ENCODE results near the gene KRTAP20-4. TPM values are rescaled to one million over a fixed set of nuclear protein-coding genes. Genes with fewer than 3 reads are reported as not detected.

Gene KRTAP20-4
- total and polyA plus RNA-seq, 4 donors, result not detected

DNA sequence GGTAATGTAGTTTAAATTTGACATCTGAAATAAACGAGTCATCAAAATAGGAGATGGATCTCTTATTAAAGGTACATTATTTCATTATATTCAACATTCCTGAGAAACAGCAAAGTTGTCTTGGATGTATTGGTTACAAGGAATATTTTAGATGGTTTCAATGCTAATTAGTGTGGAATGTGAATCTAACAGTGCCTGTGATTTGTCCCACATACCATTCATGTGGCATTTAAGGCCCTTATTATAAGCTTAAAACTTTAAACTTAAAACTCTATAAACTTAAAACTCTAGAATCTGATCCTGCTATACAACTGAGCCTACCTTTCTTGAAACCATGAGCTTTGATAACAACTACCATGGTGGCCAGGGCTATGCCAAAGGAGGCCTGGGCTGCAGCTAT, 19.6 kb upstream of the KRTAP20-4 start, which contains the start of gene KRTAP22-1:
TSS of gene KRTAP22-1 (plus strand) at position 301 of the 400 bp plus-strand sequence.
- Histone ChIP-seq H3K9me3 (ENCODE audit: control insufficient read depth in 4 of 4, insufficient read depth in 3 of 4, low read length in 3 of 4) (no peaks in the 10 kb centered on the region), H3K36me3 (ENCODE audit: control insufficient read depth in 4 of 4, insufficient read depth in 4 of 4, low read length in 4 of 4) (no peaks in the 10 kb centered on the region), H3K4me3 (no peak within 1 kb of the TSS), H3K27me3 (ENCODE audit: control insufficient read depth in 3 of 3, insufficient read depth in 3 of 3, low read length in 2 of 3) (no peaks in the 10 kb centered on the region), H3K9ac (ENCODE audit: insufficient read depth in 1 of 2, low read length in 2 of 2) (no peak within 1 kb of the TSS), H3K4me1 (ENCODE audit: control insufficient read depth in 5 of 5, insufficient read depth in 5 of 5, low read length in 5 of 5) (no peaks in the 10 kb centered on the region), H3K27ac (ENCODE audit: low read depth in 1 of 2, low read length in 1 of 2) (no peak within 1 kb of the TSS)
- WGBS, 2 donors, result 57 to 93% methylated on average over 1 of the region's 1 CpG
- TF ChIP-seq, protein P1, sequence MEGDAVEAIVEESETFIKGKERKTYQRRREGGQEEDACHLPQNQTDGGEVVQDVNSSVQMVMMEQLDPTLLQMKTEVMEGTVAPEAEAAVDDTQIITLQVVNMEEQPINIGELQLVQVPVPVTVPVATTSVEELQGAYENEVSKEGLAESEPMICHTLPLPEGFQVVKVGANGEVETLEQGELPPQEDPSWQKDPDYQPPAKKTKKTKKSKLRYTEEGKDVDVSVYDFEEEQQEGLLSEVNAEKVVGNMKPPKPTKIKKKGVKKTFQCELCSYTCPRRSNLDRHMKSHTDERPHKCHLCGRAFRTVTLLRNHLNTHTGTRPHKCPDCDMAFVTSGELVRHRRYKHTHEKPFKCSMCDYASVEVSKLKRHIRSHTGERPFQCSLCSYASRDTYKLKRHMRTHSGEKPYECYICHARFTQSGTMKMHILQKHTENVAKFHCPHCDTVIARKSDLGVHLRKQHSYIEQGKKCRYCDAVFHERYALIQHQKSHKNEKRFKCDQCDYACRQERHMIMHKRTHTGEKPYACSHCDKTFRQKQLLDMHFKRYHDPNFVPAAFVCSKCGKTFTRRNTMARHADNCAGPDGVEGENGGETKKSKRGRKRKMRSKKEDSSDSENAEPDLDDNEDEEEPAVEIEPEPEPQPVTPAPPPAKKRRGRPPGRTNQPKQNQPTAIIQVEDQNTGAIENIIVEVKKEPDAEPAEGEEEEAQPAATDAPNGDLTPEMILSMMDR (IDR thresholded peaks at IDR 0.05; ENCODE audit: control extremely low read depth, extremely low read depth), result no peak
- no peak for DNase-seq
- no peak for ATAC-seq (ENCODE audit: insufficient read depth, low FRiP score)

DNA sequence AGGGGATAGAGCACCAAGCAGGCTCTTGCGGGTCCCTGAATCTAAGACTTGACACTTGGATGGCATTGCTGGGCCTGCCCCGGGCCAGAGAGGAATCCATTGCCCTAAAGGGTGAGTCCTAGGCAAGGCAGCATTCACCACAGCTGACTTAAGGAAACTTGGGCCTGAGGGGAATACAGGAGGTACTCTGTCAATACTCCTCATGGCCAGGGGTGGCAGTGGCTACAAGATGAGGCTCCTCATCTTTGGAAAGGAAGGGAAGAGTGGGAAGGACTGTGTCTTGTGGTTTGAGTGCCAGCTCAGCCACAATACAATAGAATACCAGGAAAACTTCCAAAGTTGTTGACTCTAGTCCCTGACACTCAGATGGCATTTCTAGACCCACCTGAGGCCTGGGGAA, 14.5 kb upstream of the KRTAP20-4 start:
- H3K27me3 ChIP-seq (ENCODE audit: control insufficient read depth in 3 of 3, insufficient read depth in 3 of 3, low read length in 2 of 3), result no peaks in the 10 kb centered on the region
- no peak overlapping the region for H3K27ac ChIP-seq (ENCODE audit: low read depth in 1 of 2, low read length in 1 of 2)
- no peak for DNase-seq
- H3K9ac ChIP-seq (ENCODE audit: insufficient read depth in 1 of 2, low read length in 2 of 2), result no peak overlapping the region
- H3K36me3 ChIP-seq (ENCODE audit: control insufficient read depth in 4 of 4, insufficient read depth in 4 of 4, low read length in 4 of 4), result no peaks in the 10 kb centered on the region
- ATAC-seq (ENCODE audit: insufficient read depth, low FRiP score), result no peak
- TF ChIP-seq, protein P1 (IDR thresholded peaks at IDR 0.05; ENCODE audit: control extremely low read depth, extremely low read depth), result no peak
- no peaks in the 10 kb centered on the region for H3K4me1 ChIP-seq (ENCODE audit: control insufficient read depth in 5 of 5, insufficient read depth in 5 of 5, low read length in 5 of 5)
- H3K4me3 ChIP-seq, result no peak overlapping the region
- no peaks in the 10 kb centered on the region for H3K9me3 ChIP-seq (ENCODE audit: control insufficient read depth in 4 of 4, insufficient read depth in 3 of 4, low read length in 3 of 4)
- WGBS, 2 donors, result 88 to 93% methylated on average over 2 of the region's 2 CpGs

DNA sequence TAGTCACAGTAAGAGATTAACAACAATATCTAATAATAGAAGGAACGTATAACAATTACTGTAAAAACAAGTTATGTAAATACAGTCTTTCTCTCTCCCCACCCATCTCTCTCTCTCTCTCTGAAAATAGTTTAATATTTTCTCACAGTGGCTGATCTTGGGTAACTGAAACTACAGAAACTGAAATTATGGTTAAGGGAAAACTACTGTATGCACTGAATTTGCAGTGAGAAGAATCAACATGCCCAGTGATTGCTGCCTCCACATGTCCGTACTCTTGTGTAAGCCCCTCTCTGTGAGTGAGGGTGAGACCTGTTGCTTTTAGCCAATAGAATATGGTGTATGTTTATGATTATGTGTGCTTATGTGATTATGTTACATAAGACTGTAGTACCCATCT, 8.3 kb upstream of the KRTAP20-4 start:
- Histone ChIP-seq H3K4me3 (no peak overlapping the region), H3K27me3 (ENCODE audit: control insufficient read depth in 3 of 3, insufficient read depth in 3 of 3, low read length in 2 of 3) (no peaks in the 10 kb centered on the region), H3K36me3 (ENCODE audit: control insufficient read depth in 4 of 4, insufficient read depth in 4 of 4, low read length in 4 of 4) (no peaks in the 10 kb centered on the region), H3K9ac (ENCODE audit: insufficient read depth in 1 of 2, low read length in 2 of 2) (no peak overlapping the region), H3K4me1 (ENCODE audit: control insufficient read depth in 5 of 5, insufficient read depth in 5 of 5, low read length in 5 of 5) (no peaks in the 10 kb centered on the region), H3K9me3 (ENCODE audit: control insufficient read depth in 4 of 4, insufficient read depth in 3 of 4, low read length in 3 of 4) (no peaks in the 10 kb centered on the region), H3K27ac (ENCODE audit: low read depth in 1 of 2, low read length in 1 of 2) (no peak overlapping the region)
- WGBS, 2 donors, result 80 to 82% methylated on average over 2 of the region's 2 CpGs
- no peak for ATAC-seq (ENCODE audit: insufficient read depth, low FRiP score)
- DNase-seq, result no peak
- TF ChIP-seq, protein P1 (IDR thresholded peaks at IDR 0.05; ENCODE audit: control extremely low read depth, extremely low read depth), result no peak

DNA sequence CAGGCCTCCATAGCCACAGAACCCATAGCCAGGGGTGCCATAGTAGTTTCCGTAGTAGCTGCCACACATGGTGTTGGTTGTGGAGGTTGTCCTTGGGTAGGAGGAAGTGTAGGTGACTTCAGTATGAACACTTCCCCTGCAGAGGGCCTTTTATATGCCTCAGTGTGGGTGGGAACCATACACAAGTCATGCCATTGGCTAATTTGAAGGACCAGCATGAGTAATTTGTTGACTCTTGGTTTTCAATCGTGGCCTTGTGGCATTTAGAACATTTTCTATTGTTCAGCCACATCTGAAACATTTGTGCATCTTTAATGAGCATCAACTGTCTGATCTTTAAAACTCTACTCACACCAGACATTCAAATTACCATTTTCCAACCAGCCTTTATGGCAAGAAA, 6.6 kb upstream of the KRTAP20-4 start, which contains the start of gene KRTAP6-1:
TSS of gene KRTAP6-1 (minus strand) at position 95 of the 400 bp plus-strand sequence. CDS start at position 69, 26 bp downstream.
- WGBS, 2 donors, result 71 to 78% methylated on average over 2 of the region's 2 CpGs
- no peak within 1 kb of the TSS for H3K4me3 ChIP-seq
- DNase-seq (no peak), ATAC-seq (ENCODE audit: insufficient read depth, low FRiP score) (no peak)
- no peaks in the 10 kb centered on the region for H3K27me3 ChIP-seq (ENCODE audit: control insufficient read depth in 3 of 3, insufficient read depth in 3 of 3, low read length in 2 of 3)
- TF ChIP-seq, protein P1 (IDR thresholded peaks at IDR 0.05; ENCODE audit: control extremely low read depth, extremely low read depth), result no peak
- no peaks in the 10 kb centered on the region for H3K4me1 ChIP-seq (ENCODE audit: control insufficient read depth in 5 of 5, insufficient read depth in 5 of 5, low read length in 5 of 5)
- H3K9ac ChIP-seq (ENCODE audit: insufficient read depth in 1 of 2, low read length in 2 of 2), result no peak within 1 kb of the TSS
- no peaks in the 10 kb centered on the region for H3K36me3 ChIP-seq (ENCODE audit: control insufficient read depth in 4 of 4, insufficient read depth in 4 of 4, low read length in 4 of 4)
- H3K9me3 ChIP-seq (ENCODE audit: control insufficient read depth in 4 of 4, insufficient read depth in 3 of 4, low read length in 3 of 4), result no peaks in the 10 kb centered on the region
- no peak within 1 kb of the TSS for H3K27ac ChIP-seq (ENCODE audit: low read depth in 1 of 2, low read length in 1 of 2)

Data from lung (tissue), 12 donors.